HEK293 (cell line): ENCODE measurements around the gene FRMD4A.

Source experiments
- BCL11B ChIP-seq: fragments of 450-650 bp; formaldehyde crosslinking; IDR thresholded peaks from 2 replicates; pipeline ENCODE4 v1.5.1; 2016; ENCODE audit warnings: low read depth, missing biosample characterization, missing genetic modification characterization
- EGR2 ChIP-seq: fragments of 450-650 bp; formaldehyde crosslinking; IDR thresholded peaks from 2 replicates; pipeline ENCODE4 v1.5.1; 2016; ENCODE audit warnings: low read depth, missing biosample characterization, missing genetic modification characterization
- INSM2 ChIP-seq: fragments of 450-650 bp; formaldehyde crosslinking; IDR thresholded peaks from 2 replicates; pipeline ENCODE4 v1.5.1; 2016; ENCODE audit warnings: missing biosample characterization, missing genetic modification characterization
- PRDM10 ChIP-seq: fragments of 450-650 bp; formaldehyde crosslinking; IDR thresholded peaks from 2 replicates; pipeline ENCODE4 v1.5.1; 2016; ENCODE audit warnings: missing biosample characterization, missing genetic modification characterization
- PRDM6 ChIP-seq: fragments of 450-650 bp; formaldehyde crosslinking; IDR thresholded peaks from 2 replicates; pipeline ENCODE4 v1.5.1; 2017; ENCODE audit warnings: missing biosample characterization, missing genetic modification characterization
- SP7 ChIP-seq: fragments of 450-650 bp; formaldehyde crosslinking; IDR thresholded peaks from 2 replicates; pipeline ENCODE4 v1.5.1; 2016; ENCODE audit warnings: missing biosample characterization, missing genetic modification characterization
- YY1 ChIP-seq: fragments of 450-650 bp; formaldehyde crosslinking; IDR thresholded peaks from 2 replicates; pipeline ENCODE4 v1.5.1; 2018; ENCODE audit warnings: missing biosample characterization, missing genetic modification characterization
- YY2 ChIP-seq: fragments of 450-650 bp; formaldehyde crosslinking; IDR thresholded peaks from 2 replicates; pipeline ENCODE4 v1.5.1; 2016; ENCODE audit warnings: missing biosample characterization, missing genetic modification characterization
- ZBTB10 ChIP-seq: fragments of 450-650 bp; formaldehyde crosslinking; IDR thresholded peaks from 2 replicates; pipeline ENCODE4 v1.5.1; 2016; ENCODE audit warnings: missing biosample characterization, missing genetic modification characterization
- ZBTB21 ChIP-seq: fragments of 450-650 bp; formaldehyde crosslinking; IDR thresholded peaks from 2 replicates; pipeline ENCODE4 v1.5.1; 2017; ENCODE audit warnings: missing biosample characterization, missing genetic modification characterization
- ZBTB44 ChIP-seq: fragments of 450-650 bp; IDR thresholded peaks from 2 replicates; pipeline ENCODE4 v1.5.1; 2018; ENCODE audit warnings: missing biosample characterization, mild to moderate bottlenecking, missing genetic modification characterization
- ZEB2 ChIP-seq: fragments of 450-650 bp; formaldehyde crosslinking; IDR thresholded peaks from 2 replicates; pipeline ENCODE4 v1.5.1; 2016; ENCODE audit warnings: missing biosample characterization, missing genetic modification characterization
- ZNF138 ChIP-seq: fragments of 450-650 bp; formaldehyde crosslinking; IDR thresholded peaks from 2 replicates; pipeline ENCODE4 v1.5.1; 2016; ENCODE audit warnings: missing biosample characterization, missing genetic modification characterization, borderline replicate concordance
- ZNF19 ChIP-seq: fragments of 450-650 bp; formaldehyde crosslinking; IDR thresholded peaks from 2 replicates; pipeline ENCODE4; 2016; ENCODE audit warnings: missing biosample characterization, missing genetic modification characterization, low read depth
- ZNF211 ChIP-seq: fragments of 450-650 bp; formaldehyde crosslinking; IDR thresholded peaks from 2 replicates; pipeline ENCODE4 v1.5.1; 2016; ENCODE audit warnings: low read depth, missing biosample characterization, missing genetic modification characterization
- ZNF24 ChIP-seq: fragments of 450-650 bp; formaldehyde crosslinking; IDR thresholded peaks from 2 replicates; pipeline ENCODE4 v1.5.1; 2016; ENCODE audit warnings: missing biosample characterization, missing genetic modification characterization
- ZNF324 ChIP-seq: fragments of 450-650 bp; formaldehyde crosslinking; IDR thresholded peaks from 2 replicates; pipeline ENCODE4 v1.5.1; 2016; ENCODE audit warnings: missing biosample characterization, missing genetic modification characterization
- ZNF335 ChIP-seq: fragments of 450-650 bp; formaldehyde crosslinking; conservative IDR thresholded peaks from 2 replicates; pipeline ENCODE4 v1.5.1; 2016; ENCODE audit warnings: missing biosample characterization, missing genetic modification characterization
- ZNF416 ChIP-seq: fragments of 450-650 bp; formaldehyde crosslinking; IDR thresholded peaks from 2 replicates; pipeline ENCODE4 v1.5.1; 2016; ENCODE audit warnings: missing biosample characterization, missing genetic modification characterization
- ZNF544 ChIP-seq: fragments of 450-650 bp; formaldehyde crosslinking; IDR thresholded peaks from 2 replicates; pipeline ENCODE4 v1.5.0; 2017; ENCODE audit warnings: missing biosample characterization, missing genetic modification characterization
- ZNF558 ChIP-seq: fragments of 450-650 bp; formaldehyde crosslinking; IDR thresholded peaks from 2 replicates; pipeline ENCODE4 v1.5.1; 2016; ENCODE audit warnings: missing biosample characterization, missing genetic modification characterization
- ZNF600 ChIP-seq: fragments of 450-650 bp; formaldehyde crosslinking; IDR thresholded peaks from 2 replicates; pipeline ENCODE4 v1.5.1; 2016; ENCODE audit warnings: missing biosample characterization, missing genetic modification characterization
- ZNF707 ChIP-seq: fragments of 450-650 bp; formaldehyde crosslinking; IDR thresholded peaks from 2 replicates; pipeline ENCODE4 v1.5.1; 2016; ENCODE audit warnings: missing biosample characterization, missing genetic modification characterization
- ZNF747 ChIP-seq: fragments of 450-650 bp; formaldehyde crosslinking; IDR thresholded peaks from 2 replicates; pipeline ENCODE4 v1.5.1; 2016; ENCODE audit warnings: missing biosample characterization, missing genetic modification characterization
- ZNF792 ChIP-seq: fragments of 450-650 bp; formaldehyde crosslinking; IDR thresholded peaks from 2 replicates; pipeline ENCODE4 v1.5.1; 2016; ENCODE audit warnings: missing biosample characterization, missing genetic modification characterization
- ZNF830 ChIP-seq: fragments of 450-650 bp; IDR thresholded peaks from 2 replicates; pipeline ENCODE4 v1.5.0; 2018; ENCODE audit warnings: missing biosample characterization, missing genetic modification characterization, low read depth, mild to moderate bottlenecking, moderate library complexity
- ZNF837 ChIP-seq: fragments of 450-650 bp; formaldehyde crosslinking; IDR thresholded peaks from 2 replicates; pipeline ENCODE4 v1.5.1; 2016; ENCODE audit warnings: missing biosample characterization, missing genetic modification characterization

The FRMD4A gene

GRCh38 chr10:13614530-13615332 lies 716.0 kb downstream of the FRMD4A start (continued):
- TF ChIP-seq ZNF138 = no peak
- no peak for TF ChIP-seq ZNF837 (tag by site-specific recombination)
- TF ChIP-seq ZEB2 (tag by site-specific recombination) = no peak
- TF ChIP-seq ZNF211 = no peak
- TF ChIP-seq ZNF707 (tag by site-specific recombination) = no peak
- TF ChIP-seq ZNF24 (tag by site-specific recombination) = no peak
- TF ChIP-seq ZNF19 (tag by site-specific recombination) = no peak
- TF ChIP-seq ZNF544 = no peak
- TF ChIP-seq BCL11B (tag by site-specific recombination) = no peak
- TF ChIP-seq ZNF335 (tag by site-specific recombination) = no peak
- peak; percentile 97 for TF ChIP-seq ZNF600
- TF ChIP-seq ZNF792 (tag by site-specific recombination) = no peak
- TF ChIP-seq PRDM10 = no peak
- peak; percentile 76 for TF ChIP-seq INSM2 (tag by site-specific recombination)
- no peak for TF ChIP-seq ZNF747 (tag by site-specific recombination)
- no peak for TF ChIP-seq ZNF416
- TF ChIP-seq YY1 (tag by site-specific recombination) = no peak
- TF ChIP-seq YY2 (tag by site-specific recombination) = no peak
- no peak for TF ChIP-seq ZNF558
- TF ChIP-seq EGR2 = no peak
- TF ChIP-seq PRDM6 (tag by site-specific recombination) = peak; percentile 78
- no peak for TF ChIP-seq ZNF324 (tag by site-specific recombination)
- 0 out of 2 replicates have a peak, but pooled peaks have one; percentile 35 for TF ChIP-seq SP7 (tag by site-specific recombination)
- TF ChIP-seq ZBTB44 (tag by site-specific recombination) = no peak
- no peak for TF ChIP-seq ZNF830 (tag by site-specific recombination)
- TF ChIP-seq ZBTB10 (tag by site-specific recombination) = no peak
- TF ChIP-seq ZBTB21 (tag by site-specific recombination) = no peak
